Transverse colon (tissue), 4 donors: ENCODE data around the gene YAP1. TPM values are rescaled to one million over a fixed set of nuclear protein-coding genes. Genes with fewer than 3 reads are reported as not detected.
"Not testable (repeated sequence)": the region's sequence is repeated elsewhere in the genome, so short reads cannot be mapped to it uniquely, and the experiment has no call there.

ENCODE experiments used
- DNase-seq: peaks from one replicate; pipeline ENCODE4 v3.0.0-alpha.2; 2019
- H3K27ac ChIP-seq, 4 donors: fragments of 200-600 bp; sonication (generic); 2 replicates each; pipeline ENCODE4 v1.5.1; 2016 to 2018; ENCODE audit warnings: inconsistent platforms in 4 of 4
- H3K27me3 ChIP-seq: fragments of 200-600 bp; sonication (generic); 2 replicates; pipeline ENCODE4 v1.5.1; 2017; ENCODE audit warnings: inconsistent platforms
- H3K36me3 ChIP-seq, 4 donors: fragments of 200-600 bp; sonication (generic); 2 replicates each; pipeline ENCODE4 v1.5.1; 2017 to 2019; ENCODE audit warnings: inconsistent platforms in 4 of 4
- H3K4me1 ChIP-seq, 4 donors: fragments of 200-600 bp; sonication (generic); 2 replicates each; pipeline ENCODE4 v1.5.1; 2017 to 2020; ENCODE audit warnings: inconsistent platforms in 4 of 4
- H3K4me3 ChIP-seq, 4 donors: fragments of 200-600 bp; sonication (generic); 1 replicate in 1 of 4; 2 replicates in 3 of 4; pipeline versions ENCODE4 v1.5.1 to v1.6.1; 2017 to 2019; ENCODE audit warnings: inconsistent platforms in 4 of 4
- H3K9me3 ChIP-seq, 2 donors: fragments of 200-600 bp; sonication (generic); 2 replicates each; pipeline ENCODE4 v1.5.1; 2017 to 2019; ENCODE audit warnings: inconsistent platforms in 2 of 2
- EP300 ChIP-seq: sonication (generic); formaldehyde crosslinking; IDR thresholded peaks from one replicate; pipeline ENCODE4 v1.6.1; 2017; ENCODE audit warnings: antibody characterized with exemption, low read depth
- POLR2A ChIP-seq: fragments of 450-650 bp; IDR thresholded peaks from one replicate; pipeline ENCODE4 v1.6.1; 2016; ENCODE audit warnings: antibody characterized with exemption, mild to moderate bottlenecking, moderate library complexity
- POLR2AphosphoS5 ChIP-seq, 3 donors: sonication (generic); formaldehyde crosslinking; IDR thresholded peaks; one replicate each; pipeline ENCODE4 v1.6.1; 2016; ENCODE audit warnings: antibody characterized with exemption in 3 of 3
- WGBS, 2 donors: methylation state at CpG; one replicate each; pipeline ENCODE4 v1.1.5; 2018; ENCODE audit warnings: low coverage in 1 of 2; 5-methylcytosine and 5-hydroxymethylcytosine counted together
- in situ Hi-C, 4 donors: fragments of 200-750 bp; cut with MboI; loops; one replicate each; pipeline versions ENCODE4 v1.15.0 to v1.15.1; 2017; ENCODE audit warnings: low sequenced_read_pairs in 3 of 4, low pct_ligation_motif_present in 1 of 4, low pct_unique_long_range_greater_than_20kb in 1 of 4
- intact Hi-C: fragments of 100-400 bp; cut with DNase I; formaldehyde crosslinking; loops from one replicate; pipeline ENCODE4 v1.15.1; 2023; ENCODE audit warnings: low total_unique reads
- total RNA-seq, 4 donors: library from RNA; depleted of rRNA; stranded (reverse); fragments of >200 nt; gene quantifications; one replicate each; pipeline ENCODE4 v1.1.0, GENCODE V29; 2016
- TF ChIP-seq, protein P1 (sequence below), 5 experiments: fragments of 200-600 bp in 3 of 5; fragments of 450-650 bp in 2 of 5; sonication (generic) in 3 of 5; IDR thresholded peaks; 1 replicate in 2 of 5; 2 replicates in 3 of 5; pipeline ENCODE4 v1.5.1; 2016 to 2017; ENCODE audit warnings: antibody characterized with exemption in 5 of 5, inconsistent platforms in 3 of 5, mild to moderate bottlenecking in 2 of 5, moderate library complexity in 1 of 5

Gene YAP1
- total RNA-seq, 4 donors from 2014 or later = 90.5 to 163 (median 105) TPM

DNA sequence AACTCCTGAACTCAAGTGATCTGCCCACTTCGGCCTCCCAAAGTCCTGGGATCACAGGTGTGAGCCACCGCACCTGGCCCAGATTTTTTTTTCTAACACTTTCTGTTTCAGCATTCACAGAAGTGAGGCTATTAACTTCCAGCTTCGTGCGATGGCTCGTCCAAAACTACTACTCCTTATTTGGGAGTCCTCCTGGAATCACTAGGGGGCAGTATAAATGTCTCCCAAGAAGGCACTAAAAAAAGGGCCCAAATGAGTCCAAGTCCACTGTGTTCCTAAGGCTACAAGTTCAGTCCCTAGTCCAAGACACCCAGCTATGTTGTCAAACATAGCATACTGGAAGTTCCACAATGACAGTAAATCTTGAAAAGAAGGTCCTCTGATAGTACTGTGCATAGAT is 143.8 kb downstream of the YAP1 start:
- TF ChIP-seq POLR2AphosphoS5 (IDR thresholded peaks at IDR 0.05) (no peak), EP300 (no peak), POLR2A (no peak)
- TF ChIP-seq, protein P1, sequence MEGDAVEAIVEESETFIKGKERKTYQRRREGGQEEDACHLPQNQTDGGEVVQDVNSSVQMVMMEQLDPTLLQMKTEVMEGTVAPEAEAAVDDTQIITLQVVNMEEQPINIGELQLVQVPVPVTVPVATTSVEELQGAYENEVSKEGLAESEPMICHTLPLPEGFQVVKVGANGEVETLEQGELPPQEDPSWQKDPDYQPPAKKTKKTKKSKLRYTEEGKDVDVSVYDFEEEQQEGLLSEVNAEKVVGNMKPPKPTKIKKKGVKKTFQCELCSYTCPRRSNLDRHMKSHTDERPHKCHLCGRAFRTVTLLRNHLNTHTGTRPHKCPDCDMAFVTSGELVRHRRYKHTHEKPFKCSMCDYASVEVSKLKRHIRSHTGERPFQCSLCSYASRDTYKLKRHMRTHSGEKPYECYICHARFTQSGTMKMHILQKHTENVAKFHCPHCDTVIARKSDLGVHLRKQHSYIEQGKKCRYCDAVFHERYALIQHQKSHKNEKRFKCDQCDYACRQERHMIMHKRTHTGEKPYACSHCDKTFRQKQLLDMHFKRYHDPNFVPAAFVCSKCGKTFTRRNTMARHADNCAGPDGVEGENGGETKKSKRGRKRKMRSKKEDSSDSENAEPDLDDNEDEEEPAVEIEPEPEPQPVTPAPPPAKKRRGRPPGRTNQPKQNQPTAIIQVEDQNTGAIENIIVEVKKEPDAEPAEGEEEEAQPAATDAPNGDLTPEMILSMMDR (IDR thresholded peaks at IDR 0.05) = no peak
- in situ Hi-C loops (loop anchor here in 1 of 4 donors (25.0 kb wide), 1 partner anchor 142 kb away; the partner anchor contains the start of gene YAP1), intact Hi-C loops (no loop called here)
- 81% methylated on average over 5 of the region's 5 CpGs; no CpG with 5 or more reads in 1 of the 2 donors for WGBS, 2 donors
- Histone ChIP-seq H3K27ac (no peak overlapping the region), H3K9me3 (no peaks in the 10 kb centered on the region), H3K4me3 (no peak overlapping the region), H3K36me3 (no peaks in the 10 kb centered on the region), H3K4me1 (peaks cover 0 to 12% (median 6%) of the 10 kb centered on the region in 4 donors), H3K27me3 (no peaks in the 10 kb centered on the region)
- no peak for DNase-seq

DNA sequence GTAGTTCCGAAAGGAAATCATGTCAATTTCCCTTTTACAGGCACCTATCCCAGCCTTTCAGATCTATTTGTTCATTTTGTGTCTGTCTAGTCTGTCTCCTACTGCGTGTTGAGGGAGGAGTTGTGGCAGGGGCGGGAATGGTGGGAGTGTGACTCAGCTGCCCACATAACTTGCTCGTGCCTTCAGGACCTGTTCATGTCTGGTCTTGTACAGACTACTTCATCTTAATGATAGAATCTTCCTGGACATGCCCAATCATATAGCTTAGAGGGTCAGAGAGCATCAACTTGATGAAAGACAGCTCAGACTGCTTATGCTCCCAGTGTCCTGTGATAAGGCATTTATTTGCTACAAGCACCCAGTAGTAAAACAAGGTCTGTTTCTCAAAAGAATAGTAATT is 146.0 kb downstream of the YAP1 start:
- Histone ChIP-seq H3K36me3 (no peaks in the 10 kb centered on the region), H3K4me3 (no peak overlapping the region), H3K27me3 (no peaks in the 10 kb centered on the region), H3K9me3 (no peaks in the 10 kb centered on the region), H3K4me1 (peaks cover 0 to 12% (median 6%) of the 10 kb centered on the region in 4 donors), H3K27ac (no peak overlapping the region)
- in situ Hi-C loops (loop anchor here in 1 of 4 donors (25.0 kb wide), 1 partner anchor 144 kb away; the partner anchor contains the start of gene YAP1), intact Hi-C loops (no loop called here)
- no peak for DNase-seq
- TF ChIP-seq, protein P1 (IDR thresholded peaks at IDR 0.05) = no peak
- no peak for TF ChIP-seq POLR2AphosphoS5 (IDR thresholded peaks at IDR 0.05)
- no peak for TF ChIP-seq EP300
- no peak for TF ChIP-seq POLR2A
- WGBS, 2 donors = 85 to 92% methylated on average over 3 to 4 of the region's 4 CpGs

DNA sequence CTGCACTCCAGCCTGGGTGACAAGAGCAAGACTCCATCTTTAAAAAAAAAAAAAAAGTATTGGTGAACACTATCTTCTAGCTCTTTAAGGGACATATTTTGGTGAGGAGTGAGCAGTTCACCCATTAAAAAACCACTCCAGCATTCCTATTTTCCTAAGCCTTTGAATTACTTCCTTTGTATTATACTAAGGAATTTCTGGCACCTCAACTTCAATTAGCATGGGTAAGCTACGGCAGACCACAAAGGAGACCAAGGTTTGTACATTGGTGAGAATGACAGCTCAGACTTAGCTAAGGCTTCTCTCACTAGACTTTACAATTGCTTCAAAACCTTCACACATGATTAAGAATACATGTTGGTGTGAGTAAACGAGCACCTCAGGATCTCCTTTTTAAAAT is 150.0 kb downstream of the YAP1 start:
- H3K4me3 ChIP-seq = no peak overlapping the region
- H3K4me1 ChIP-seq = no peaks in the 10 kb centered on the region
- no peaks in the 10 kb centered on the region for H3K9me3 ChIP-seq
- in situ Hi-C loops = loop anchor here in 1 of 4 donors (25.0 kb wide), 1 partner anchor 148 kb away; the partner anchor contains the start of gene YAP1
- intact Hi-C loops = no loop called here
- H3K27ac ChIP-seq = no peak overlapping the region
- TF ChIP-seq POLR2AphosphoS5 (IDR thresholded peaks at IDR 0.05) (no peak), POLR2A (no peak), EP300 (no peak)
- TF ChIP-seq, protein P1 (IDR thresholded peaks at IDR 0.05) = no peak
- DNase-seq = no peak
- no peaks in the 10 kb centered on the region for H3K36me3 ChIP-seq
- no peaks in the 10 kb centered on the region for H3K27me3 ChIP-seq
- WGBS, 2 donors = 78 to 89% methylated on average over 2 of the region's 2 CpGs

GRCh38 chr11:102263379-102264003 is 153.2 kb downstream of the YAP1 start:
- in situ Hi-C loops = loop anchor here in 1 of 4 donors (25.0 kb wide), 1 partner anchor 151 kb away; the partner anchor contains the start of gene YAP1
- no peaks in the 10 kb centered on the region for H3K27me3 ChIP-seq

DNA sequence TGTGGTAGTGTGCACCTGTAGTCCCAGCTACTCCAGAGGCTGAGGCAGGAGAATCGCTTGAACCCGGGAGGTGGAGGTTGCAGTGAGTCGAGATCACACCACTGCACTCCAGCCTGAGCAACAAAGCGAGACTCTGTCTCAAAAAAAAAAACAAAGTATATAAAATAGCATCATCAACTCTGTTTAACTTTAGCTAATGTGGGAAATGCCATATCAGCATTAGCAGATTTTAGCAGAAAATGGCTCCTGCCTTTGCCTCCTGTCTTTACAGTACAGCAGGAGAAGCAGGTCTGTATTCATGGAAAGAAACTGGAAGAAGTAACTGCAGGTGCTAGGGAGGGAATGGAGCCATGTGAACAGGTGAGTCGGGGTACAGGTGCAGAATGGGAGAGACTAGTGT is 154.5 kb downstream of the YAP1 start:
- H3K36me3 ChIP-seq, intact Hi-C loops, H3K27me3 ChIP-seq, H3K9me3 ChIP-seq, H3K27ac ChIP-seq, DNase-seq, H3K4me3 ChIP-seq: not testable (repeated sequence)
- 81 to 92% methylated on average over 3 to 5 of the region's 5 CpGs for WGBS, 2 donors
- H3K4me1 ChIP-seq = peaks cover 7 to 21% (median 14%) of the 10 kb centered on the region in 4 donors
- in situ Hi-C loops = loop anchor here in 1 of 4 donors (25.0 kb wide), 1 partner anchor 152 kb away; the partner anchor contains the start of gene YAP1

More at GRCh38 chr11:102263379-102264003, 153.2 kb downstream of the YAP1 start:
- TF ChIP-seq, protein P1 (IDR thresholded peaks at IDR 0.05) = no peak
- TF ChIP-seq POLR2A = no peak
- TF ChIP-seq POLR2AphosphoS5 (IDR thresholded peaks at IDR 0.05) = no peak
- TF ChIP-seq EP300 = no peak
- H3K4me1 ChIP-seq = peaks cover 0 to 12% (median 5%) of the 10 kb centered on the region in 4 donors
- 86 to 93% methylated on average over 3 of the region's 3 CpGs for WGBS, 2 donors
- no peaks in the 10 kb centered on the region for H3K36me3 ChIP-seq
- H3K27ac ChIP-seq = no peak overlapping the region
- no peaks in the 10 kb centered on the region for H3K9me3 ChIP-seq
- no peak overlapping the region for H3K4me3 ChIP-seq
- intact Hi-C loops = no loop called here
- no peak for DNase-seq
